Measurements from ENCODE around the gene SMCO2. TPM values are rescaled to one million over a fixed set of nuclear protein-coding genes. Genes with fewer than 3 reads are reported as not detected.

The SMCO2 gene
- total and polyA plus RNA-seq, 9 of the 15 experiments (the other 6 are each of a cell fraction or from before 2014, with no cell fraction given), result not detected

DNA sequence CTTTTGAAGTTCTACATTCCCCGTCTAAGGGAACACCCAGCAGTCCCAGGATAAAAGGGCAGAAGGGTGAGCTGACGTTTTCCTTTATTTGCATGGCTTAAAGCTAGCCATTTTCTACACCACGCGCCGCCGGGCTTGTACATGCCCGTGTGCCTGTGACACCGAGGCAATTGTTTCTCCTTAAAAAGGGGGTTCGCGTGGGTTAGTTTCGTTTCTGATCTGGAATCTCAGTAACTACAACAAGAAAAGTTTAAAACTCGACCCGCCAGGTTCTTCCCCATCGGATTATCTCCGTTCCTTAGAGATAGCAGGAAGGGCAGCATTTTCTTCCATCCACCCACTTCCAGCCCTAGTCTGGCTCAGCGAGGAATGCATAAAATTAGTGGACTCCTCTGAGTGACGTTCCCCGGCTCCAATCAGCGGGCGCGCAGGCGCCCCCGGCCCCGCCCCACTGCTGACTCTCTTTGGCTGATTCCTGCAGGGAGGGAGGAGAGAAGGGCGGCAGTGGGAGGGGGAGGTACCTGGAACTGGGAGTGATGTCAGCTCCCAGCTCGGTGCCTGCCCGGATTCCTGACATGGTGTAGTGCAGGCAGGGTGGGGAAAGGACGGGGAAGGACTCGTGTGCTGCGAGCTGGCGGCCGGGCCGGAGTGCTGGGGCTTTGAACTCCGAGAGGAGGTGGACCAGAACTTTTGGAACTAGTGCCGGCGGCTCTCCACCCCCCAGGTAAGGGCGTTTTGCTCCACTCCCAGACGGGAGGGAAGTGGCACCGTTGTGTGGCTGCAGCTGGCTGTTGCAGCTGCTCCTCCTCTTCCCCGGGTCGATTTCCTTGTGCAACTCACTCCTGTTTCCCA lies 77.3 kb downstream of the SMCO2 start, which contains the start of gene PPFIBP1 (continued):
- TF ChIP-seq ZNF277 (CRISPR knock-in tag; IDR thresholded peaks at IDR 0.05; ENCODE audit: borderline replicate concordance) (no peak), RAD51 (IDR thresholded peaks at IDR 0.05; ENCODE audit: borderline replicate concordance, low read depth) (no peak), GTF2F1 (IDR thresholded peaks at IDR 0.05; ENCODE audit: low read depth, low read length) (no peak), ATF4 (CRISPR knock-in tag; IDR thresholded peaks at IDR 0.05) (no peak), RBM14 (IDR thresholded peaks at IDR 0.05; ENCODE audit: borderline replicate concordance, insufficient read depth, low read depth, low read length) (no peak), SREBF2 (CRISPR knock-in tag; IDR thresholded peaks at IDR 0.05) (no peak), NEUROD1 (IDR thresholded peaks at IDR 0.05; ENCODE audit: borderline replicate concordance, low read depth, low read length, partially characterized antibody) (peak; percentile 64), ZKSCAN8 (CRISPR knock-in tag; IDR thresholded peaks at IDR 0.05) (no peak), TAF7 (tag; IDR thresholded peaks at IDR 0.05) (no peak), ZNF518B (CRISPR knock-in tag; IDR thresholded peaks at IDR 0.05) (no peak)
- TF ChIP-seq, protein P1, sequence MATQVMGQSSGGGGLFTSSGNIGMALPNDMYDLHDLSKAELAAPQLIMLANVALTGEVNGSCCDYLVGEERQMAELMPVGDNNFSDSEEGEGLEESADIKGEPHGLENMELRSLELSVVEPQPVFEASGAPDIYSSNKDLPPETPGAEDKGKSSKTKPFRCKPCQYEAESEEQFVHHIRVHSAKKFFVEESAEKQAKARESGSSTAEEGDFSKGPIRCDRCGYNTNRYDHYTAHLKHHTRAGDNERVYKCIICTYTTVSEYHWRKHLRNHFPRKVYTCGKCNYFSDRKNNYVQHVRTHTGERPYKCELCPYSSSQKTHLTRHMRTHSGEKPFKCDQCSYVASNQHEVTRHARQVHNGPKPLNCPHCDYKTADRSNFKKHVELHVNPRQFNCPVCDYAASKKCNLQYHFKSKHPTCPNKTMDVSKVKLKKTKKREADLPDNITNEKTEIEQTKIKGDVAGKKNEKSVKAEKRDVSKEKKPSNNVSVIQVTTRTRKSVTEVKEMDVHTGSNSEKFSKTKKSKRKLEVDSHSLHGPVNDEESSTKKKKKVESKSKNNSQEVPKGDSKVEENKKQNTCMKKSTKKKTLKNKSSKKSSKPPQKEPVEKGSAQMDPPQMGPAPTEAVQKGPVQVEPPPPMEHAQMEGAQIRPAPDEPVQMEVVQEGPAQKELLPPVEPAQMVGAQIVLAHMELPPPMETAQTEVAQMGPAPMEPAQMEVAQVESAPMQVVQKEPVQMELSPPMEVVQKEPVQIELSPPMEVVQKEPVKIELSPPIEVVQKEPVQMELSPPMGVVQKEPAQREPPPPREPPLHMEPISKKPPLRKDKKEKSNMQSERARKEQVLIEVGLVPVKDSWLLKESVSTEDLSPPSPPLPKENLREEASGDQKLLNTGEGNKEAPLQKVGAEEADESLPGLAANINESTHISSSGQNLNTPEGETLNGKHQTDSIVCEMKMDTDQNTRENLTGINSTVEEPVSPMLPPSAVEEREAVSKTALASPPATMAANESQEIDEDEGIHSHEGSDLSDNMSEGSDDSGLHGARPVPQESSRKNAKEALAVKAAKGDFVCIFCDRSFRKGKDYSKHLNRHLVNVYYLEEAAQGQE (IDR thresholded peaks at IDR 0.05; ENCODE audit: borderline replicate concordance), result no peak
- TF ChIP-seq, protein P1 (CRISPR knock-in tag; IDR thresholded peaks at IDR 0.05; ENCODE audit: low read depth), result no peak

All from K562 (cell line).